Measurements from ENCODE around the gene SCN2A. TPM values are rescaled to one million over a fixed set of nuclear protein-coding genes. Genes with fewer than 3 reads are reported as not detected.

The SCN2A gene
- total and polyA plus RNA-seq, 10 of the 15 experiments (the other 5 are each of a cell fraction or from before 2014, with no cell fraction given), result 0.01 TPM; not detected in 8

DNA sequence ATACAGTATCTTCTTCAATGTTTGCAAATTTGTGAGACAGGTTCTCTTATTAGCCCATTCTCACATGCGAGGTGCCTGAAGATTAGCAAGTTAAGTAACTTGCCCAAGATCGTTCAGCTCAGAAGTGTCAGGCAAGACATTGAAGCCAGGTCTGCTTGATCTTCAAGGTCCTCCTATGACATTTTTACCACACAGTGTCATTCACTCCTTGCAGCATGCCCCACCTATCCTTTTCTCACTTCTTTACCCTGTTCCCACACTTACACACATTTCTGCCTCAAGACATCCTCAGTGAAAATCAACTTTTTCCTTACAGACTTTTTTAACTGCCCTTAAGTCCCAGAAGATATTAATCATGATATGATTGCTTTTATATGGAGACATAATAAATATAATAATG lies 73.8 kb downstream of the SCN2A start:
- CTCF ChIA-PET, result interaction anchor here (0.6 kb wide), 1 partner anchor 109 kb away, joined by 3 read pairs; the partner anchor contains the start of gene SCN3A

DNA sequence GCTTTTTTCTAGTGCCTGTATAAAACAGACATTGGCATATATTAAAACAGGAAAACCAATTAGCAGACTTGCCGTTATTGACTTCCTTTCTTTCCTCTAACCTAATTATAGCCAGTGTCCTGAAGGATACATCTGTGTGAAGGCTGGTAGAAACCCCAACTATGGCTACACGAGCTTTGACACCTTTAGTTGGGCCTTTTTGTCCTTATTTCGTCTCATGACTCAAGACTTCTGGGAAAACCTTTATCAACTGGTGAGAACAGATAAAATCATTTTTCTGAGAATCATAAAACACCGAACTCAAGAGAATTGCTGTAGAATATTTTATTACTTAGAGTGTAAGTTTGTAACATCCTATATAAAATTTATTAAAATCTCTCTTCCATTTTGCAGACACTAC lies 74.3 kb downstream of the SCN2A start:
- H3K4me2 ChIP-seq (ENCODE audit: control insufficient read depth, insufficient read depth), result no peak overlapping the region
- no peaks in the 10 kb centered on the region for H3K4me1 ChIP-seq (ENCODE audit: control insufficient read depth, insufficient read depth, low read length)
- CTCF ChIA-PET, result no interaction called here
- WGBS (ENCODE audit: insufficient coverage, insufficient replicate concordance, low lambda C conversion rate, missing lambda C conversion rate), result 2% methylated on average over 4 of the region's 4 CpGs
- H3K36me3 ChIP-seq (ENCODE audit: control insufficient read depth in 2 of 2, insufficient read depth in 2 of 2, low read length in 1 of 2), result no peaks in the 10 kb centered on the region
- no peaks in the 10 kb centered on the region for H3K27me3 ChIP-seq (replicated peaks in 1 of 2; ENCODE audit: control insufficient read depth in 2 of 2, insufficient read depth in 2 of 2, low read length in 1 of 2)
- H3K9me3 ChIP-seq (replicated peaks; ENCODE audit: control insufficient read depth, insufficient read depth, low read length), result no peaks in the 10 kb centered on the region
- RAD21 ChIA-PET (ENCODE audit: unreplicated experiment), result no interaction called here
- POLR2A ChIA-PET, result no interaction called here
- no peak for FAIRE-seq
- H3K79me2 ChIP-seq (ENCODE audit: control insufficient read depth, insufficient read depth, low read length), result no peaks in the 10 kb centered on the region
- in situ Hi-C loops (cut with MboI) (no loop called here), intact Hi-C loops (cut with micrococcal nuclease; ENCODE audit: unreplicated experiment) (no loop called here)
- H4K20me1 ChIP-seq (ENCODE audit: control insufficient read depth, insufficient read depth), result no peaks in the 10 kb centered on the region
- no peak for DNase-seq (ENCODE audit: low read depth, low spot score)
- BruUV-seq (replicated peaks), result no TSS peak
- no peak overlapping the region for H2AFZ ChIP-seq (ENCODE audit: control insufficient read depth, low read depth, low read length)
- SMC1A ChIA-PET (ENCODE audit: uncharacterized antibody, unreplicated experiment), result no interaction called here
- no peak overlapping the region for H3K27ac ChIP-seq (ENCODE audit: control insufficient read depth, insufficient read depth)
- no peak for ATAC-seq
- H3K4me3 ChIP-seq, result no peak overlapping the region
- no peak overlapping the region for H3K9ac ChIP-seq (ENCODE audit: control insufficient read depth, insufficient read depth, low read length)
- TF ChIP-seq ZNF274 (IDR thresholded peaks at IDR 0.05; ENCODE audit: insufficient read depth, insufficient read length), result no peak
- TF ChIP-seq MEF2A (IDR thresholded peaks at IDR 0.05; ENCODE audit: insufficient read depth, low read depth, low read length), result no peak
- TF ChIP-seq GABPA (IDR thresholded peaks at IDR 0.05; ENCODE audit: low read depth), result no peak
- no peak for TF ChIP-seq TCF7 (IDR thresholded peaks at IDR 0.05; ENCODE audit: borderline replicate concordance)
- TF ChIP-seq, protein P1, sequence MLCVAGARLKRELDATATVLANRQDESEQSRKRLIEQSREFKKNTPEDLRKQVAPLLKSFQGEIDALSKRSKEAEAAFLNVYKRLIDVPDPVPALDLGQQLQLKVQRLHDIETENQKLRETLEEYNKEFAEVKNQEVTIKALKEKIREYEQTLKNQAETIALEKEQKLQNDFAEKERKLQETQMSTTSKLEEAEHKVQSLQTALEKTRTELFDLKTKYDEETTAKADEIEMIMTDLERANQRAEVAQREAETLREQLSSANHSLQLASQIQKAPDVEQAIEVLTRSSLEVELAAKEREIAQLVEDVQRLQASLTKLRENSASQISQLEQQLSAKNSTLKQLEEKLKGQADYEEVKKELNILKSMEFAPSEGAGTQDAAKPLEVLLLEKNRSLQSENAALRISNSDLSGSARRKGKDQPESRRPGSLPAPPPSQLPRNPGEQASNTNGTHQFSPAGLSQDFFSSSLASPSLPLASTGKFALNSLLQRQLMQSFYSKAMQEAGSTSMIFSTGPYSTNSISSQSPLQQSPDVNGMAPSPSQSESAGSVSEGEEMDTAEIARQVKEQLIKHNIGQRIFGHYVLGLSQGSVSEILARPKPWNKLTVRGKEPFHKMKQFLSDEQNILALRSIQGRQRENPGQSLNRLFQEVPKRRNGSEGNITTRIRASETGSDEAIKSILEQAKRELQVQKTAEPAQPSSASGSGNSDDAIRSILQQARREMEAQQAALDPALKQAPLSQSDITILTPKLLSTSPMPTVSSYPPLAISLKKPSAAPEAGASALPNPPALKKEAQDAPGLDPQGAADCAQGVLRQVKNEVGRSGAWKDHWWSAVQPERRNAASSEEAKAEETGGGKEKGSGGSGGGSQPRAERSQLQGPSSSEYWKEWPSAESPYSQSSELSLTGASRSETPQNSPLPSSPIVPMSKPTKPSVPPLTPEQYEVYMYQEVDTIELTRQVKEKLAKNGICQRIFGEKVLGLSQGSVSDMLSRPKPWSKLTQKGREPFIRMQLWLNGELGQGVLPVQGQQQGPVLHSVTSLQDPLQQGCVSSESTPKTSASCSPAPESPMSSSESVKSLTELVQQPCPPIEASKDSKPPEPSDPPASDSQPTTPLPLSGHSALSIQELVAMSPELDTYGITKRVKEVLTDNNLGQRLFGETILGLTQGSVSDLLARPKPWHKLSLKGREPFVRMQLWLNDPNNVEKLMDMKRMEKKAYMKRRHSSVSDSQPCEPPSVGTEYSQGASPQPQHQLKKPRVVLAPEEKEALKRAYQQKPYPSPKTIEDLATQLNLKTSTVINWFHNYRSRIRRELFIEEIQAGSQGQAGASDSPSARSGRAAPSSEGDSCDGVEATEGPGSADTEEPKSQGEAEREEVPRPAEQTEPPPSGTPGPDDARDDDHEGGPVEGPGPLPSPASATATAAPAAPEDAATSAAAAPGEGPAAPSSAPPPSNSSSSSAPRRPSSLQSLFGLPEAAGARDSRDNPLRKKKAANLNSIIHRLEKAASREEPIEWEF (IDR thresholded peaks at IDR 0.05; ENCODE audit: insufficient replicate concordance, low read depth, low read length), result no peak
- TF ChIP-seq, protein P2, sequence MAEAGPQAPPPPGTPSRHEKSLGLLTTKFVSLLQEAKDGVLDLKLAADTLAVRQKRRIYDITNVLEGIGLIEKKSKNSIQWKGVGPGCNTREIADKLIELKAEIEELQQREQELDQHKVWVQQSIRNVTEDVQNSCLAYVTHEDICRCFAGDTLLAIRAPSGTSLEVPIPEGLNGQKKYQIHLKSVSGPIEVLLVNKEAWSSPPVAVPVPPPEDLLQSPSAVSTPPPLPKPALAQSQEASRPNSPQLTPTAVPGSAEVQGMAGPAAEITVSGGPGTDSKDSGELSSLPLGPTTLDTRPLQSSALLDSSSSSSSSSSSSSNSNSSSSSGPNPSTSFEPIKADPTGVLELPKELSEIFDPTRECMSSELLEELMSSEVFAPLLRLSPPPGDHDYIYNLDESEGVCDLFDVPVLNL (IDR thresholded peaks at IDR 0.05; ENCODE audit: low read depth, low read length), result no peak
- TF ChIP-seq BACH1 (IDR thresholded peaks at IDR 0.05; ENCODE audit: borderline replicate concordance), result no peak
- TF ChIP-seq EED (IDR thresholded peaks at IDR 0.05; ENCODE audit: low read depth), result no peak
- TF ChIP-seq NBN (IDR thresholded peaks at IDR 0.05), result no peak
- no peak for TF ChIP-seq TCF3 (IDR thresholded peaks at IDR 0.05; ENCODE audit: borderline replicate concordance, insufficient read depth, low read depth, low read length)
- TF ChIP-seq, protein P3, sequence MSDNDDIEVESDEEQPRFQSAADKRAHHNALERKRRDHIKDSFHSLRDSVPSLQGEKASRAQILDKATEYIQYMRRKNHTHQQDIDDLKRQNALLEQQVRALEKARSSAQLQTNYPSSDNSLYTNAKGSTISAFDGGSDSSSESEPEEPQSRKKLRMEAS (IDR thresholded peaks at IDR 0.05; ENCODE audit: low read depth, low read length), result no peak

More for the DNA sequence above, 73.8 kb downstream of the SCN2A start:
- H3K4me3 ChIP-seq, result no peak overlapping the region
- H3K9me3 ChIP-seq (replicated peaks; ENCODE audit: control insufficient read depth, insufficient read depth, low read length), result no peaks in the 10 kb centered on the region
- no peak overlapping the region for H3K9ac ChIP-seq (ENCODE audit: control insufficient read depth, insufficient read depth, low read length)
- no peak for FAIRE-seq
- RAD21 ChIA-PET (ENCODE audit: unreplicated experiment), result no interaction called here
- no peaks in the 10 kb centered on the region for H3K36me3 ChIP-seq (ENCODE audit: control insufficient read depth in 2 of 2, insufficient read depth in 2 of 2, low read length in 1 of 2)
- no peak overlapping the region for H3K4me2 ChIP-seq (ENCODE audit: control insufficient read depth, insufficient read depth)
- H3K79me2 ChIP-seq (ENCODE audit: control insufficient read depth, insufficient read depth, low read length), result no peaks in the 10 kb centered on the region
- no peak for TF ChIP-seq GATAD2B (conservative IDR thresholded peaks at IDR 0.05; ENCODE audit: low read depth)
- TF ChIP-seq MTA3 (IDR thresholded peaks at IDR 0.05; ENCODE audit: borderline replicate concordance, low read length), result no peak
- TF ChIP-seq BCL11A (IDR thresholded peaks at IDR 0.05; ENCODE audit: low read depth, low read length), result no peak
- no peak for TF ChIP-seq HDGF (IDR thresholded peaks at IDR 0.05)
- TF ChIP-seq NR2C1 (IDR thresholded peaks at IDR 0.05), result no peak
- no peak for TF ChIP-seq SRF (IDR thresholded peaks at IDR 0.05; ENCODE audit: low read depth in 2 of 2, low read length in 2 of 2)
- H3K27ac ChIP-seq (ENCODE audit: control insufficient read depth, insufficient read depth), result no peak overlapping the region
- BruUV-seq (replicated peaks), result no TSS peak
- no peak for DNase-seq (ENCODE audit: low read depth, low spot score)
- POLR2A ChIA-PET, result no interaction called here
- intact Hi-C loops (cut with micrococcal nuclease; ENCODE audit: unreplicated experiment), result no loop called here
- H3K4me1 ChIP-seq (ENCODE audit: control insufficient read depth, insufficient read depth, low read length), result no peaks in the 10 kb centered on the region
- no peak for ATAC-seq
- no peaks in the 10 kb centered on the region for H3K27me3 ChIP-seq (replicated peaks in 1 of 2; ENCODE audit: control insufficient read depth in 2 of 2, insufficient read depth in 2 of 2, low read length in 1 of 2)
- SMC1A ChIA-PET (ENCODE audit: uncharacterized antibody, unreplicated experiment), result no interaction called here
- no peaks in the 10 kb centered on the region for H4K20me1 ChIP-seq (ENCODE audit: control insufficient read depth, insufficient read depth)
- no peak overlapping the region for H2AFZ ChIP-seq (ENCODE audit: control insufficient read depth, low read depth, low read length)
- in situ Hi-C loops (cut with MboI), result no loop called here
- WGBS (ENCODE audit: insufficient coverage, insufficient replicate concordance, low lambda C conversion rate, missing lambda C conversion rate), result 81% methylated on average over 2 of the region's 2 CpGs
